GM23248 (cell line): ENCODE measurements around the gene BAIAP2L2.

ENCODE experiments used
- EZH2 ChIP-seq: fragments of 200-600 bp; sonication (generic); IDR thresholded peaks from 2 replicates; pipeline ENCODE4 v1.6.1; 2018; ENCODE audit warnings: antibody characterized with exemption, mild to moderate bottlenecking; ENCODE audit not compliant: insufficient read depth, poor library complexity, severe bottlenecking
- EZH2phosphoT487 ChIP-seq: fragments of 200-600 bp; sonication (generic); IDR thresholded peaks from 2 replicates; pipeline ENCODE4 v1.6.1; 2018; ENCODE audit warnings: antibody characterized with exemption, moderate library complexity, mild to moderate bottlenecking, low read depth; ENCODE audit not compliant: insufficient read depth

DNA sequence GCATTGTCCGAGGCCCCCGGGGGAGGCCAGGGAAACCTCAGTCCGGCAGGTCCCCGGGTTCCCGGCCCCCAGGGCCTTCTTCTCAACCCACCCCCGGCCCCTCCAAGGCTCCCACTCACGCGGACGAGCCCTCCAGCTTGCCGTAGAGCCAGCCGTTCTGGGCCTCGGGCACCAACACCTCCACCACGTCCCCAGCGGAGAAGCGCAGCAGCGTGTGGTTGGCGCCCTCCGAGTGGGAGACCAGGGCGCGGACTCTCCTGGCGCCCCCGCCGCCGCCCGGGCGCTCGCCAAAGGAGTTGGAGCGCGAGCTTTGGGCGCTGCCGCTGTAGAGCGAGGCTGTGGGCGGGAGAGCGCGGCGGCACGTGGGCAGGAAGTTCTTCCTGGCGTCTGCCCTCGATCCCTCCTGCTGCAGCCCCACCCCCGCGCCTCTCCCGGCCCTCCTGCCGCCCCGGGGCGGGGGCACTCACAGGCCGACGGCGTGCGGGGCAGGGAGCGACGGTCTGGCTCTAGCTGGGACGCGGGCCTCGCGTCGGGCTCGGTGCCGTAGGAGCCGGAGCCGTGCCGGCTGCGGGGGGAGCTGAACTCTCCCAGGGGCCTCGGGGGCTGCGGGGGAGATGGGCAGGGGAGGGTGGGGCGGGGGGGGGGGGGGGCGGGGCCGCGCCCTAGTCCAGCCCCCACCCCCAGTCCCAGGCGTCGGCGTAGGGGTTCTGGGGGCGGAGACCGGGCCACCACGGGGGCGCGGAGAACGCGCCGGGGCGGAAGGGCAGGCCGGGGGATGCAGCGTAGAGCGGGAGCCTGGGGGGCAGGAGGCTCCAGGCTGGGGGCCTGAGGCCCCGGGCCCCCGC lies 21.6 kb downstream of the BAIAP2L2 start:
- TF ChIP-seq EZH2phosphoT487: no peak
- no peak for TF ChIP-seq EZH2
